Heart right ventricle (tissue), 16 donors: ENCODE data around the gene WDR26. TPM values are rescaled to one million over a fixed set of nuclear protein-coding genes. Genes with fewer than 3 reads are reported as not detected.

Experiments used
- ATAC-seq, 8 donors: fragments of 200-7000 bp; cut with Tn5 transposase; one replicate each; pipeline ENCODE4 v1.9.1; 2020; ENCODE audit warnings: mild to moderate bottlenecking in 8 of 8, moderate library complexity in 8 of 8, moderate number of reproducible peaks in 1 of 8
- DNase-seq, 2 donors: peaks; one replicate each; pipeline ENCODE4 v3.0.0-alpha.2; 2020
- H3K27ac ChIP-seq, 10 donors: fragments of 200-600 bp; sonication (generic) in 2 of 10; one replicate each; pipeline versions ENCODE4 v1.5.0 to v1.8.0; 2020 to 2022; ENCODE audit warnings: mild to moderate bottlenecking in 3 of 10
- H3K27me3 ChIP-seq, 7 donors: fragments of 200-600 bp; one replicate each; pipeline ENCODE4 v1.8.0; 2021 to 2022; ENCODE audit warnings: mild to moderate bottlenecking in 2 of 7
- H3K36me3 ChIP-seq, 9 donors: fragments of 200-600 bp; sonication (generic) in 1 of 9; one replicate each; pipeline versions ENCODE4 v1.5.0 to v1.8.0; 2020 to 2022; ENCODE audit warnings: mild to moderate bottlenecking in 2 of 9
- H3K4me1 ChIP-seq, 9 donors: fragments of 200-600 bp; sonication (generic) in 1 of 9; one replicate each; pipeline versions ENCODE4 v1.5.0 to v1.8.0; 2020 to 2022; ENCODE audit warnings: mild to moderate bottlenecking in 4 of 9
- H3K4me3 ChIP-seq, 10 donors: fragments of 200-600 bp; sonication (generic) in 2 of 10; one replicate each; pipeline versions ENCODE4 v1.5.0 to v1.8.0; 2020 to 2022; ENCODE audit warnings: mild to moderate bottlenecking in 7 of 10, moderate library complexity in 2 of 10
- H3K9me3 ChIP-seq, 11 donors: fragments of 200-600 bp in 10 of 11; sonication (generic) in 2 of 11; one replicate each; pipeline versions ENCODE4 v1.5.0 to v1.8.0; 2013 to 2022; ENCODE audit warnings: mild to moderate bottlenecking in 2 of 11, control low read depth in 1 of 11, moderate library complexity in 1 of 11
- WGBS, 2 donors: extraction: QIAGEN DNeasy Blood & Tissue Kit; methylation state at CpG; one replicate each; pipeline ENCODE4 v1.1.7; 2013; ENCODE audit warnings: inconsistent platforms in 1 of 2; 5-methylcytosine and 5-hydroxymethylcytosine counted together
- intact Hi-C, 10 donors: fragments of 100-400 bp; cut with DNase I; formaldehyde crosslinking; loops; one replicate each; pipeline versions ENCODE4 v1.11.1 to v1.14.2; 2022
- polyA plus RNA-seq, 2 donors: library from polyadenylated mRNA; stranded (reverse); fragments of 200-250 nt; gene quantifications; one replicate each; pipeline ENCODE4 v1.2.3, GENCODE V29; 2013
- total RNA-seq, 10 donors: library from RNA; stranded (reverse); fragmentation: NEBNext Ultra II Directional in 3 of 10; extraction: Animal tissue kit (Norgen Biotek cat#: 25700) in 3 of 10; gene quantifications; one replicate each; pipeline versions ENCODE4 v1.2.1 to v1.2.4, GENCODE V29; 2021 to 2023
- TF ChIP-seq, protein P1 (sequence below), 9 donors: fragments of 200-600 bp; sonication (generic) in 2 of 9; IDR thresholded peaks; one replicate each; pipeline versions ENCODE4 v1.5.0 to v1.8.0; 2021 to 2022; ENCODE audit warnings: antibody characterized with exemption in 9 of 9, mild to moderate bottlenecking in 5 of 9, moderate library complexity in 1 of 9
- donor health status: Arrhythmogenic right ventricular cardiomyopathy.
- donor health status: ischemic (EF 13 %, LVEDD 7.1; RV severe dilation, severe dysfunction).
- donor health status: healthy with polysubstance abuse.
- donor health status: DM: no; HTN: yes; CAD: no.
- donor health status: DM: no; HTN: no; CAD: no.
- donor health status: ischemic (EF 25% LVEDD 6.9; RV normal size, moderate dysfunction).
- donor health status: ischemic (EF 25% LVEDD 5.7; RV mildly dilated, moderate dysfunction).
- donor health status: healthy.
- donor health status: DM: yes; HTN: yes; CAD: no.
- donor health status: Ischemic cardiomyopathy.
- donor health status: ischemic (EF 35%, LVEDD 5.7; RV mildly dilated, moderate dysfunction).
- donor health status: nonischemic (EF 11% LVEDD 7.7; RV severe dilation, severe dysfunction).
- donor health status: DM: yes; HTN: yes; CAD: no.
- donor health status: PGD.
- donor health status: ischemic (EF 29% LVEDD 5.4; RV normal size, mild dysfunction).
- donor health status: nonischemic (EF 23%, LVEDD 6.1; RV moderate dilation, normal function).

The WDR26 gene
- total and polyA plus RNA-seq, 12 donors = 15.8 to 81.3 (median 69.3) TPM

DNA sequence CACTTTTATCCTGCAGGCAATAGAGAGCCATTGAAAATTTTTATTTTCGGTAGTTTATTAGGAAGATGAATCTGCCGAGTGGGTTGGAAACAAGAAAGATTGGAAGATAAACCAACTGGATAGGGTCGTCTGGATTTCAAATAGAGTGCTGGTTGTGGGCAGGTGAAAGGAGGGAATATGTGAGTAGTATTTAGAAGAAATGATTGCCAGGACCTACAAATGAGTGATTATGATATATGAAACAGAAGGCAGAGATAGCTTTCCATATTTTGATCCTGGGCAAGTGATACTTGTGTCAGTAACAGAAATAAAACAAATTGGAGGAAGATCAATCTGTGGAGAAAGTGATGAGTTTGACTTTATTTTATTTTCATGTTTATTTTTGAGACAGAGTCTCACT lies 75.4 kb downstream of the WDR26 start:
- WGBS, 2 donors = 82 to 83% methylated on average over 3 of the region's 3 CpGs
- H3K4me3 ChIP-seq = no peak overlapping the region
- TF ChIP-seq, protein P1, sequence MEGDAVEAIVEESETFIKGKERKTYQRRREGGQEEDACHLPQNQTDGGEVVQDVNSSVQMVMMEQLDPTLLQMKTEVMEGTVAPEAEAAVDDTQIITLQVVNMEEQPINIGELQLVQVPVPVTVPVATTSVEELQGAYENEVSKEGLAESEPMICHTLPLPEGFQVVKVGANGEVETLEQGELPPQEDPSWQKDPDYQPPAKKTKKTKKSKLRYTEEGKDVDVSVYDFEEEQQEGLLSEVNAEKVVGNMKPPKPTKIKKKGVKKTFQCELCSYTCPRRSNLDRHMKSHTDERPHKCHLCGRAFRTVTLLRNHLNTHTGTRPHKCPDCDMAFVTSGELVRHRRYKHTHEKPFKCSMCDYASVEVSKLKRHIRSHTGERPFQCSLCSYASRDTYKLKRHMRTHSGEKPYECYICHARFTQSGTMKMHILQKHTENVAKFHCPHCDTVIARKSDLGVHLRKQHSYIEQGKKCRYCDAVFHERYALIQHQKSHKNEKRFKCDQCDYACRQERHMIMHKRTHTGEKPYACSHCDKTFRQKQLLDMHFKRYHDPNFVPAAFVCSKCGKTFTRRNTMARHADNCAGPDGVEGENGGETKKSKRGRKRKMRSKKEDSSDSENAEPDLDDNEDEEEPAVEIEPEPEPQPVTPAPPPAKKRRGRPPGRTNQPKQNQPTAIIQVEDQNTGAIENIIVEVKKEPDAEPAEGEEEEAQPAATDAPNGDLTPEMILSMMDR (IDR thresholded peaks at IDR 0.05) = no peak
- peaks cover 0 to 20% (median 0%) of the 10 kb centered on the region in 9 donors for H3K36me3 ChIP-seq
- H3K9me3 ChIP-seq = no peaks in the 10 kb centered on the region
- intact Hi-C loops = no loop called here
- peaks cover 7 to 37% (median 13%) of the 10 kb centered on the region in 9 donors for H3K4me1 ChIP-seq
- no peak overlapping the region for H3K27ac ChIP-seq
- ATAC-seq = no peak
- DNase-seq = no peak
- no peaks in the 10 kb centered on the region for H3K27me3 ChIP-seq

DNA sequence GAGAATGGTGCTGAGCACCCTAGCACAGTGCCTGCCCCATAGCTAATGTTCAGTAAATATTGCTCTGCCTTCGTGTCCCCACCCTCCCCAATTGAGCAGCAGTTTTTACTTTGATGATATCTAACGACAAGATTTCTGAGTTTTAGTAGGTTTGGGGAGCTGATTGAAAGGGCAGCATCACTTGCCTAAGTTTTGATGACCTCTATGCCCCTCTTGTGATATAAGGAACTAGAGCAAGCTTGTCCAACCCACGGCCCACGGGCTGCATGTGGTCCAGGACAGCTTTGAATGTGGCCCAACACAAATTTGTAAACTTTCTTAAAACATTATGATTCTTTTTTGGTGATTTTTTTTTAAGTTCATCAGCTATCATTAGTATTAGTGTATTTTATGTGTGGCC lies 76.4 kb downstream of the WDR26 start:
- intact Hi-C loops = no loop called here
- H3K4me3 ChIP-seq = peak overlapping the region in 4 of 10 donors; percentile 67 to 99 (median 96)
- peaks cover 7 to 37% (median 13%) of the 10 kb centered on the region in 9 donors for H3K4me1 ChIP-seq
- H3K36me3 ChIP-seq = peaks cover 0 to 12% (median 0%) of the 10 kb centered on the region in 9 donors
- ATAC-seq = no peak
- H3K27ac ChIP-seq = peak overlapping the region in 1 of 10 donors; percentile 95
- H3K27me3 ChIP-seq = no peaks in the 10 kb centered on the region
- no peak for DNase-seq
- WGBS, 2 donors = 64 to 71% methylated on average over 4 of the region's 4 CpGs
- TF ChIP-seq, protein P1 (IDR thresholded peaks at IDR 0.05) = no peak
- H3K9me3 ChIP-seq = no peaks in the 10 kb centered on the region

DNA sequence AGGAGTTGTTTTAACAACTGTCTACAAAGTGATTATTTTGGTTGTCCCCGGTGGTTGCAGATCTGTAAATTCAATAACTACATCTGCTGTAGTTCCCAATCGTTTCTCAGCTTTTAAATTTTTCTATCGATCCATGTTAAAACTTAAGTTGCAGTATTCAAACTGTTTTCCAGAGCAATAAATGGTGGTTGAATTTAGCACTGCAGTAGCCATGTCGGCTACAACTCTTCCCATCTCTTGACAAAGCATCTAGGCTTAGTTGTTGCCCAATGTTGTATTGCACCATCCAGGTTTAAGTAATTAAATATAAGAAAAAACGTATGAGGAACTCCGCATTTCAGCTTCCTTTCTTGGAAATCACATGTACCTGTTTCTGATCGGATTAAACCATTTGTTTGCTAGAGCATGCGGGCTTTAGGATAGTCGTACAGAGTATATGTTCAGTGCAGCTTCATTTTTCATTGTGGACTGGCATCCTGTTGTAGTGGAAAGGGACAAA lies 76.9 kb downstream of the WDR26 start:
- intact Hi-C loops = no loop called here
- ATAC-seq (no peak), DNase-seq (no peak)
- Histone ChIP-seq H3K27ac (peak overlapping the region in 9 of 10 donors; percentile 87 to 95 (median 93)), H3K4me1 (peaks cover 7 to 37% (median 13%) of the 10 kb centered on the region in 9 donors), H3K27me3 (no peaks in the 10 kb centered on the region), H3K36me3 (peaks cover 0 to 9% (median 0%) of the 10 kb centered on the region in 9 donors), H3K4me3 (peak overlapping the region; percentile 65 to 99 (median 93)), H3K9me3 (no peaks in the 10 kb centered on the region)
- WGBS, 2 donors = 28 to 31% methylated on average over 9 of the region's 9 CpGs
- TF ChIP-seq, protein P1 (IDR thresholded peaks at IDR 0.05) = no peak

DNA sequence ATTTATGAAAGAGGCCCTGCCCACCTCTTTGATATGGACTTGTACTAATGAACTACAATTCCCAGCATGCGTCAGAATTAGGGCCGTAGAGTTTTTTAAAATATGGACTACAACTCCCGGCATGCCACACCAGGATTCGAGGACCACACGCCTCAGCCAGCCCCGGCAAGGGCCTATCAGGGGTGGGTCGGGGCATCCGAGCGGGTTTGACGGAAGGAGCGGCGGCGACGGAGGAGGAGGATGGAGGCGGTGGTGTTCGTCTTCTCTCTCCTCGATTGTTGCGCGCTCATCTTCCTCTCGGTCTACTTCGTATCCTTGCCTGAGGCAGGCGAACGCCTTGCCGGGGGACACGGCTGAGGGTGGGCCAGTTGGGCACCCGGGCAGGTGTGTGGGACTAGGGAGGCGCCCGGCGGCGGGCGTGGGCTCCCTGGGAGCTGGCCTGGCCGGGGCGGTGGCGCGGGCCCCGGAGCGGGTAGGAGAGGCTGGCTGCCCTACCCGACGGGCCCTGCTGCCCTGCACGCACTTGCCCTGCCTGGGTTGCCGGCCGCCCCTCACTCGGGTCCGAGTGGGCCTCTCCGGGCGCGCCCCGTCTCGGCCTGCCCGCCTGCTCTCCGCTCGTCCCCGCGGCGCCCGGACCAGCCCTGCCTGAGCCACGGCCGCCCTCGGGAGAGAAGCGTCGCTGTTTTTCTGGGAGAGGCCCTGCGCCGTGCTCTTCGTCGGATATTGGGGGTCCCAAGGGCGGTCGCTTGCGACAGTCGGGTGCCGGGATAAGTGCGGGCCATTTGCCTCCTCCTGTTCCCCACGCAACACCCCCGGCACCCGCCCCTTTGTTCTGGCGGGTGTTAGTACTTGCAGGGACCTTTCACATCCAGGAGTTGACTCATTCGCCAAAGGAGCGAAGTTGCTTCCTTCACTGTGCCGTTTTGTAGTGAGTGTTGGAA lies 77.6 kb downstream of the WDR26 start, which contains the start of gene CNIH4:
Gene CNIH4, plus strand, starts transcription at position 195 of the 941 bp plus-strand sequence. Its CDS starts 46 bp downstream, at position 241.
- ATAC-seq = peak; percentile 97 to 99 (median 99)
- H3K9me3 ChIP-seq = no peaks in the 10 kb centered on the region
- H3K4me3 ChIP-seq = peak within 1 kb of the TSS; percentile 65 to 99 (median 93)
- DNase-seq = peak; percentile 90 to 94
- peaks cover 7 to 37% (median 13%) of the 10 kb centered on the region in 9 donors for H3K4me1 ChIP-seq
- TF ChIP-seq, protein P1 (IDR thresholded peaks at IDR 0.05) = no peak
- H3K27ac ChIP-seq = peak within 1 kb of the TSS; percentile 25 to 95 (median 92)
- intact Hi-C loops = loop anchor here in 1 of 10 donors (1.0 kb wide), 1 partner anchor 27 kb away; the partner anchor contains the start of gene NVL
- 0 to 1% methylated on average over 77 to 78 of the region's 78 CpGs for WGBS, 2 donors
- no peaks in the 10 kb centered on the region for H3K27me3 ChIP-seq
- peaks cover 0 to 9% (median 0%) of the 10 kb centered on the region in 9 donors for H3K36me3 ChIP-seq
